Activated CD8-positive, alpha-beta memory T cell treated with anti-CD3 and anti-CD28 coated beads for 48 hours (primary cell): Measurements from ENCODE around the gene TATDN3.
"Not testable (repeated sequence)": the region's sequence is repeated elsewhere in the genome, so short reads cannot be mapped to it uniquely, and the experiment has no call there.

Experiments used
- DNase-seq, 3 experiments: peaks; one replicate each; pipeline ENCODE4 v3.0.0-alpha.2; 2020; ENCODE audit warnings: low read depth in 2 of 3, low spot score in 2 of 3

Gene TATDN3, protein sequence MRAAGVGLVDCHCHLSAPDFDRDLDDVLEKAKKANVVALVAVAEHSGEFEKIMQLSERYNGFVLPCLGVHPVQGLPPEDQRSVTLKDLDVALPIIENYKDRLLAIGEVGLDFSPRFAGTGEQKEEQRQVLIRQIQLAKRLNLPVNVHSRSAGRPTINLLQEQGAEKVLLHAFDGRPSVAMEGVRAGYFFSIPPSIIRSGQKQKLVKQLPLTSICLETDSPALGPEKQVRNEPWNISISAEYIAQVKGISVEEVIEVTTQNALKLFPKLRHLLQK

DNA sequence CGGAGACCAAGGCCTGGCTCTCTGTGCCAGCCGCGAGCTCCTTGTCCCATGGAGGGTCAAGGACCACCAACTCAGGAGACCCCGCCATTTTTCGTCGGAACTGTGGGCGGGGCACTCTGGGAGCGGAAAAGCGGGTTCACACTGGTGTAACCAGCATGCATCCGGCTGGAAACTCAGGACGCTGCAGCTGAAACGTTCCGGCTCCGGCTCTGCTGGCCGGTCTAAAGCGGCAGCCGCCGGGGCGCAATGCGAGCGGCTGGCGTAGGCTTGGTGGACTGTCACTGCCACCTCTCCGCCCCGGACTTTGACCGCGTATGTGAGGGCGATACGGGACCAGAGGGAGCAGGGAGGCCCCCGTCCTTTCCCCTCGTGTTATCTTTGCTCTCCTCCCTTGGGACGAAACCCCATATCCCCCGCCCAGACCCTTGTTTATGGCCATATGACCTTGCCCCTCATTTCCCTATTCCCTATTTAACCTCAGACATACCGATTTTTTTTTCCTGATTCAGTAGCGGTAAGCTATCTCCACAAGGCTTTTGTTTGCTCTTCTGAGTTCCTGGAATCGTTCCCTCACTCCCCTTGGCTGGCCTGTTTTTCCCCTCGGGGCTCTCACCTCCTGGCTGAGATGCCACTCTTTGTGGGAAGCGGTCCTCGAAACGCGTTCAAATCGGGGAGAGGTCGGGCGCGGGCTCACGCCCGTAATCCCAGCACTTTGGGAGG is at the start of gene TATDN3, which contains the start of gene NSL1:
Gene TATDN3, plus strand, starts transcription at position 219 of the 720 bp plus-strand sequence. Its CDS starts 28 bp downstream, at position 247.
Gene NSL1, minus strand, starts transcription at position 102 of the 720 bp plus-strand sequence. Its CDS starts 14 bp downstream, at position 88.
- peak; percentile 89 to 100 (median 99) for DNase-seq

GRCh38 chr1:212743901-212744475 is 47.7 kb upstream of the TATDN3 start:
- DNase-seq: no peak

DNA sequence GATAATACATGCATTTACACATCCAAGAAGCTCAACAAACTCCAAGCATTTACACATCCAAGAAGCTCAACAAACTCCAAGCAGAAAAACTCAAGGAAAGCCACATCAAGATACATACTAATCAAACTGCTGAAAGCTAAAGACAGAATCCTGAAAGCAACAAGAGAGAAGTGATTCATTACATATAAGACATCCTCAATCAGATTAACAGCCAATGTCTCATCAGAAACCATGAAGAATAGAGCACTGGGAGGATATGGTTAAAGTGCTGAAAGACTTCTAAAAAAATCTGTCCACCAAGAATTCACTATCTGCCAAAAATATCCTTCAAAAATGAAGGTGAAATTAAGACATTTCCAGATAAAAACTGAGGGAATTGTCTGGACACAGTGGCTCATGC is 46.4 kb upstream of the TATDN3 start:
- no peak for DNase-seq

GRCh38 chr1:212746546-212746945 is 45.1 kb upstream of the TATDN3 start:
- no peak for DNase-seq

DNA sequence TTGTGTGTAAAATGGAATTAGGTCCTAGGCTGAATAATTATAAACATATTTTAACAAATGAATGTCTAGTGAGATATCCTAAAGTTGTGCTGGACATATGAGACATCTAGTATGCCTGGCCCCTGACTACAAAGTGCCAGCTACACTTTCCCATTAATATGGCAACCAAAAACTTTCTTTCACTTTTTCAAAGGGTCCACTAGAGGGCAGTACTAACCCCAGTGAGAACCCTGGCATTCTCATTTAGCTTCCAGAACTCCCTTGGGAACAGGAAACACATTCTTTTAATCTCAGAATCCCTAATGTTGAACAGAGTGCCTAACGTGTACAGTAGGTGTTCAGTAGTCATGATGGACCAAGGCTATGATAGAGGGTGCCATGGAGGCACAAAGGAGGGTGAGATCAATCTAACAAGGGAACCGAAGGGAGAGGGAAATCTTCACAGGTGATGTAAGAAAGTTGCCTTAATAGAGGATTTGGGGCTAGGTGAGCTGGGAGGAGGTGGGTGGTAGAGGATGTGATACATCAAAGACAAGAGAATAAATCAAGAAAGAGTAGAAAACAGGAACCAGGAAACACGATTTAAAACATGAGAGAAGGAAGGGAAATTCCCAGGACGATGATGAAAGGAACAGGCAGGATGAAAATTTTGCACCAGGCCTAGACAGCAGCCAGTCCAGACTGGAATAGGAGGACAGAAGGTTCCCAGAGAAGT is 41.7 kb upstream of the TATDN3 start:
- DNase-seq: no peak

DNA sequence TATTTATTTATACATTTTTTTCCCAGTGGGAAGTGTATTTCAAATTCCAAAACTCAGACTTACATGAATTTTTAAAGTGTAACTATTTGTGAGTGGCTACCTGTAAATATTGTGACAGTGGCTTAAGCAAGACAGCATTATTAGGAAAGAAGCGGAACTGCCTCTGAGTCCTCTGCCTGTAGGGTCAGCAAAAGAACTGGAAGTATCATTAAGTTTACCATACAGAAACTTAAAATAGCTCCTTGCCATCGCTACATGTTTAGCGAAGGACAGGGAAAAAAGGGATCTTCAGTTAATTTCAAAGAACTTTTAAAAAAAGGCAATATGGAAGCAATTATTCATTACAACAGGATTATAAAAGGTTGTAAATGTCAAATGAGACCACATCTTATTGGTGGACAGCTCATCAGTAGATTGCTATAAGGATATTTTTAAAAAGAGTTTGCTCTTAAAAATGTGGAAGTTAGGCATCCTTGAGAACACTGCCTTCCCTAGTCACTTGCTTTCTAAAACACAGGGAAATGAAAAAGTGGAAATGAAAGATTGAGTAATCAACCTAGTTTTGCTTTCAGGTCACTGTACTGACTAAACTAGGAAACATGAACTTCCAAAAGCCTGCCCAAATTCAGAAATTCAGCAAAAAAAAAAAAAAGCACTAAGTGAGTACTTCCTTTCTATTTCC is 39.3 kb upstream of the TATDN3 start:
- no peak for DNase-seq

DNA sequence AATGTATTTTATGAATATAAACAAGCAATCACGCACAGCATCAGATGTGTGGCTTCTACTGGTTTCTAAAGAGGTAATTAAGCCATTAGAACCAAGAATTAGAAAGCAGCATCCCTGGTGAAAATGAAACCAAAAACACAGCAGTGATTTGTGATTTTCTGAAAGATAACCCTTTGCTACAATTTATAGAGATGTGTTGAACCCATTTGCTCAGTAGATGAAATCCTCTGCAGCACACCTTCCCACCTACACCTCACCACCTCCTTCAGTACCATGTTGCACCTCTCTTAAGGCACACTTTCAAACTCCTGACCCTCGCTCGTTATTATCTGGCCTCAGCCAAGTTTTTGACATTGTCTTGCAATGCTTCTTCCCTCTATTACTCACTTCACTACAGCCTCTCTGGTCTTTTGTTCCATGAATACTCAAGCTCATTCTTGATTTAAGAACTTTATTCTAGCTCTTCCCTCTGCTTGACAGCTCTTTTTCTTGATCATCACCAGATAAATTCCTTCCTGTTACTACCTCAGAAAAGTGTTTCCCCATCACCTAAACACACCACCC is 38.7 kb upstream of the TATDN3 start:
- no peak for DNase-seq

- DNase-seq: no peak
Observed at GRCh38 chr1:212753749-212754148, 37.9 kb upstream of the TATDN3 start.

DNA sequence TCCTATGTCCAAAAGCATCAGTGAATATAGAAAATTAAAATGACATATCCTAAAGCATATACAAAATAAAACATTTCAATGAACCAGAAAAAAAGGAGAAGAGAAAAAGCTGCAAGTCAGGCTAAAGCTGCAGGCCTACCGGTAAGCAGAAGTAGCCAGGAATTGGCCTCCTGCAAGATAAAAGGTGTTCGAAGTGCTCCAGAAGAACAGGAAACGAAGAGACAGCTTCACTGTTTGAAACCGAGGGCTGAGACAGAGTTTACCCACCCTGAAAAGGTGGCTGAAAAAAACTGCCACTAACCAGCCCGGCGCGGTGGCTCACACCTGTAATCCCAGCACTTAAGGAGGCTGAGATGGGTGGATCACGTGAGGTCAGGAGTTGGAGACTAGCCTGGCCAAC is 37.5 kb upstream of the TATDN3 start:
- DNase-seq: no peak

GRCh38 chr1:212754680-212755079 is 37.0 kb upstream of the TATDN3 start:
- no peak for DNase-seq

DNA sequence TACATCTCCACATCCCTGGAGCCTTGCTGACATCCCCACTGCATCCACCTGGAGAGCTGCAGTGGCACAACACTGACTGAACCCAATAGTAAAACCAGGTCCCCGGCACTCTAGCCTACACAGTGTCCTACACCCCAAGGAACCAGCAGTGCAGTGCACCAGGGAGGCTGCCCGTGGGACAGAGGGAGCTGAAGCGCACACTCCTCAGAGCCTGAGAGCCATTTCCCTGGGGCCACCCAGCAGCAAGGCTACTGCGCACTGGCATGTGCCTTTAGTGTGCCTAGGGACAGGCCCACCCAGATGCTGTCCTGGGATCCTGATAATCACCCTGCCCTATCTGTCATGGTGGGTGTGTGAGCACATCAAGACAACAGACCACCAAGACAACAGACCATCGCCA is 32.0 kb upstream of the TATDN3 start:
- DNase-seq: no peak

DNA sequence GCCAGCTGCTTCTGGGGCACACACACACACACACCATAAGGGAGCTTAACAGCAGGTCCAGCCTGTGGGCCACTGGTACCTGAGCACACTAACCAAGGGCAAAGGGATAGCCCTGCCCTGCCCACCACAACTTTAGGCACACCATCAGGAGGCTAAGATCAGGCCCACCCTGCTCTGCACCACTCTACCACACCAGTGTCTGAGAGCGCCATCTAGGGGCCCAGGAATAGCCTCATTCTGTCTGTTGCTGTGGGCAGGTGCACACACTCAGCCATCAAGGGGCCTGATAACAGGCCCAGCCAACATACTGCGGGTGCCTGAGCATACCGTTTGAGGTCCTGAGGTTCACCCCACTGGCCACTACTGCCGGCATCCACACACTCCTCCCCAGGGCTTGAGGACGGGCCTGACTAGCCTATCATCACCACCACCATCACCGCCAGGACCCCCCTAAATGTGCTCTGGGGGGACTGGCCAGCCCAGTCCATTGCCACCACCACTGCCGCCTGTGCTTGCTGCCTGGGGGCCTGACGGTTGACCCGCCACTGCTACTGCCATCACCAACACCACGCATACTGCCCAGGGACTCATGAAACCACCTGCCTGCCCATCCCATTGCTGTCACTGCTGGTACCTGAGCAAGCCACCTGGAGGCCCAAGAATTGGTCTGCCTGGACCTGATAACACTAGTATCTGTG is 31.4 kb upstream of the TATDN3 start:
- DNase-seq: peak in 1 of 3 experiments; percentile 30

GRCh38 chr1:212762234-212762633 is 29.5 kb upstream of the TATDN3 start:
- DNase-seq: no peak

- DNase-seq: no peak
Observed at GRCh38 chr1:212762839-212763238, 28.9 kb upstream of the TATDN3 start.

- DNase-seq: not testable (repeated sequence)
Observed at GRCh38 chr1:212764718-212765281, 26.9 kb upstream of the TATDN3 start.

DNA sequence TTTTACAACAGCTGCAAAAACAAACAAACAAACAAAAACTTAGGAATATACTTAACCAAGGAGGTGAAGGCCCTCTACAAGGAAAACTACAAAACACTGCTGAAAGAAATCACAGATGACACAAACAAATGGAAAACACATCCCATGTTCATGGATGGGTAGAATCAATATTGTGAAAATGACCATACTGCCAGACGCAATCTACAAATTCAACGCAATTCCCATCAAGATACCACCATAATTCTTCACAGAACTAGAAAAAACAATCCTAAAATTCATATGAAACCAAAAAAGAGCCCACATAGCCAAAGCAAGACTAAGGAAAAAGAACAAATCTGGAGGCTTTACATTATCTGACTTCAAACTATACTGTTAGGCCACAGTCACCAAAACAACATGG is 24.9 kb upstream of the TATDN3 start:
- not testable (repeated sequence) for DNase-seq

DNA sequence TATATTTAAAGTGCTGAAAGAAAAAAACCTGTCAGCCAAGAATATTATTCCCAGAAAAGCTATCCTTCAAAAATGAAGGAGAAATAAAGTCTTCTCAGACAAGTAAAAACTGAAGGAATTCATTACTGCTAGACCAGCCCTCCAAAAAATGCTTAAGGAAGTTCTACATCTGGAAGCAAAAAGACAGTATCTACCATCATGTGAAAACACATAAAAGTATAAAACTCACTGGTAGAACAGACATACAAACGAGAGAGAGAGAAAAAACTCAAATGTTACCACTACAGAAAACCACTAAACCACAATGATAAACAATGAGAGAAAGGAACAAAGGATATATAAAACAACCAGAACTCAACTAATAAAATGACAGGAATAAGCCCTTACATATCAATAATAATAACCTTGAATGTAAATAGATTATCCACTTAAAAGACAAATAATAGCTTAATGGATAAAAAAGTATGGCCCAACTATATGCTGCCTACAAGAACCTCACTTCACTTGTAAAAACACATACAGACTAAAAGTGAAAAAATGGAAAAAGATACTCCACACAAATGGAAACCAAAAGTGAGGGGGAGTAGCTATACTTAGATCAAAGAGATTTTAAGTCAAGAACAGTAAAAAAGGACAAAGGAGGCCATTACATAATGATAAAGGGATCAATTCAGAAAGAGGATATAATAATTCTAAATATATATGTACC is 22.1 kb upstream of the TATDN3 start:
- DNase-seq: no peak

DNA sequence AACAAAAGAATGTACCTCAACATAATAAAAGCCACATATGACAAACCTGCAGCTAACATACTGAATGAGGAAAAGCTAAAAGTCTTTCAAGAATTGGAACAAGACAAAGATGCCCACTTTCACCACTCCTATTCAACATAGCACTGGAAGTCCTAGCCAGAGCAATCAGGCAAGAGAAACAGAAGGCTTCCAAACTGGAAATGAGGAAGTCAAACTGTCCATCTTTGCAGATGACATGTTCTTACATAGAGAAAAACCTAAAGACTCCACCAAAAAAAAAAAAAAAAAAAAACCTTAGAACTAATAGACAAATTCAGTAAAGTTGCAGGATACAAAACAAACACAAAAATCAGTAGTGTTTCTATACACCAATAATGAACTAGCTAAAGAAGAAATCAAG is 20.4 kb upstream of the TATDN3 start:
- DNase-seq: no peak

- DNase-seq: no peak
Observed at GRCh38 chr1:212773011-212773410, 18.7 kb upstream of the TATDN3 start.
